Measurements from ENCODE around the gene CTNNA2.

GRCh38 chr2:79964966-79965365 lies 452.1 kb downstream of the CTNNA2 start:
- TF ChIP-seq CTCF (conservative IDR thresholded peaks at IDR 0.05) (no peak), EZH2 (IDR thresholded peaks at IDR 0.05; ENCODE audit: low read depth) (no peak)

Data from PC-9 (cell line).